ENCODE measurements around the gene WWOX.

DNA sequence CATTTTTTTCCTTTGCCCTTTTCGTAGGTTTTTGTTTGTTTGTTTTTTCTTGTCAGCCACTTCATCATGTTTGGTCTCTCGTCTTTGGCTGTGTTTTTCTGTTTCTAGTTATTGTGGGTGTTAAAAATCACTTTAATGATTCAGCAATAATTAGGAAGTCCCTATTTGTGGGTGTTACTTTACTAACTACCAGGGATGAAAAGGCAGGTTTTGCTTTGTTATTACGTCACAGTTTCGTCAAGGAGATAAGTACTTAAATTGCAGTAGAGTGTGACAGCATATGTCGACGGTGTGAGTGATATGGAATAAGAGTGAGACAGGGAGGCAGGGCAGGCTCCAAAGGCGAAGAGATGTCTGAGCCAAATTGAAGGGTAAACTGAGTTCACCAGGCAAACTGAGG lies 479.6 kb downstream of the WWOX start:
- no peak for TF ChIP-seq POLR2A (IDR thresholded peaks at IDR 0.05)
- TF ChIP-seq, protein P1, sequence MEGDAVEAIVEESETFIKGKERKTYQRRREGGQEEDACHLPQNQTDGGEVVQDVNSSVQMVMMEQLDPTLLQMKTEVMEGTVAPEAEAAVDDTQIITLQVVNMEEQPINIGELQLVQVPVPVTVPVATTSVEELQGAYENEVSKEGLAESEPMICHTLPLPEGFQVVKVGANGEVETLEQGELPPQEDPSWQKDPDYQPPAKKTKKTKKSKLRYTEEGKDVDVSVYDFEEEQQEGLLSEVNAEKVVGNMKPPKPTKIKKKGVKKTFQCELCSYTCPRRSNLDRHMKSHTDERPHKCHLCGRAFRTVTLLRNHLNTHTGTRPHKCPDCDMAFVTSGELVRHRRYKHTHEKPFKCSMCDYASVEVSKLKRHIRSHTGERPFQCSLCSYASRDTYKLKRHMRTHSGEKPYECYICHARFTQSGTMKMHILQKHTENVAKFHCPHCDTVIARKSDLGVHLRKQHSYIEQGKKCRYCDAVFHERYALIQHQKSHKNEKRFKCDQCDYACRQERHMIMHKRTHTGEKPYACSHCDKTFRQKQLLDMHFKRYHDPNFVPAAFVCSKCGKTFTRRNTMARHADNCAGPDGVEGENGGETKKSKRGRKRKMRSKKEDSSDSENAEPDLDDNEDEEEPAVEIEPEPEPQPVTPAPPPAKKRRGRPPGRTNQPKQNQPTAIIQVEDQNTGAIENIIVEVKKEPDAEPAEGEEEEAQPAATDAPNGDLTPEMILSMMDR (IDR thresholded peaks at IDR 0.05): no peak
- TF ChIP-seq EP300 (IDR thresholded peaks at IDR 0.05): no peak
- TF ChIP-seq POLR2AphosphoS5 (IDR thresholded peaks at IDR 0.05): no peak
